K562 (cell line): ENCODE measurements around the gene RNASE13. TPM values are rescaled to one million over a fixed set of nuclear protein-coding genes. Genes with fewer than 3 reads are reported as not detected.
A peak's percentile ranks its signal among the peaks of the same experiment; 100 is the strongest.

Experiments
- EHMT2 ChIP-seq: fragments of 450-650 bp; IDR thresholded peaks from 2 replicates; pipeline ENCODE4 v1.6.1; 2018; ENCODE audit warnings: antibody characterized with exemption
- EP400 ChIP-seq: fragments of 450-650 bp; IDR thresholded peaks from 2 replicates; pipeline ENCODE4 v1.6.1; 2017; ENCODE audit warnings: antibody characterized with exemption, mild to moderate bottlenecking, moderate library complexity
- MAFF ChIP-seq: IDR thresholded peaks from 2 replicates; pipeline ENCODE4 v1.6.1; 2012; ENCODE audit warnings: low read length, improper control_type of control experiment
- MTA3 ChIP-seq: fragments of 450-650 bp; formaldehyde crosslinking; IDR thresholded peaks from 2 replicates; pipeline ENCODE4 v1.6.1; 2017; ENCODE audit warnings: mild to moderate bottlenecking, borderline replicate concordance
- NBN ChIP-seq: fragments of 450-650 bp; IDR thresholded peaks from 2 replicates; pipeline ENCODE4 v1.6.1; 2016; ENCODE audit warnings: low read depth, mild to moderate bottlenecking
- PHF8 ChIP-seq: fragments of 200-600 bp; sonication (generic); IDR thresholded peaks from 2 replicates; pipeline ENCODE4 v1.6.1; 2012; ENCODE audit warnings: mixed run types, mild to moderate bottlenecking, inconsistent platforms, low read length, moderate library complexity, borderline replicate concordance
- RBBP5 ChIP-seq: fragments of 200-600 bp; sonication (generic); IDR thresholded peaks from 2 replicates; pipeline ENCODE4 v1.6.1; 2012; ENCODE audit warnings: borderline replicate concordance, mild to moderate bottlenecking, low read length, control low read depth, inconsistent platforms; ENCODE audit not compliant: insufficient read depth, poor library complexity, severe bottlenecking
- RCOR1 ChIP-seq, 2 experiments: IDR thresholded peaks; 2 replicates each; pipeline ENCODE4 v1.6.1; 2012; ENCODE audit warnings: low read depth in 2 of 2, low read length in 2 of 2, borderline replicate concordance in 1 of 2, improper control_type of control experiment in 1 of 2
- SAFB ChIP-seq: fragments of 200-400 bp; formaldehyde crosslinking; IDR thresholded peaks from 2 replicates; pipeline ENCODE4 v1.6.1; 2017; ENCODE audit warnings: low read depth, low read length, borderline replicate concordance
- SAP30 ChIP-seq: fragments of 200-600 bp; sonication (generic); IDR thresholded peaks from 2 replicates; pipeline ENCODE4 v1.6.1; 2012; ENCODE audit warnings: borderline replicate concordance, low read depth, mild to moderate bottlenecking, moderate library complexity, low read length, control low read depth, inconsistent platforms; ENCODE audit not compliant: insufficient read depth, poor library complexity, severe bottlenecking
- SMAD1 ChIP-seq: fragments of 150-350 bp; IDR thresholded peaks from 2 replicates; pipeline ENCODE4 v1.6.1; 2014; ENCODE audit warnings: low read length, low read depth; ENCODE audit not compliant: partially characterized antibody
- SMAD4 ChIP-seq: fragments of 250-450 bp; sonication (Bioruptor Pico); conservative IDR thresholded peaks from 2 replicates; pipeline ENCODE4 v1.8.0; 2021; ENCODE audit warnings: inconsistent platforms, mild to moderate bottlenecking, moderate library complexity
- SP2 ChIP-seq: IDR thresholded peaks from 2 replicates; pipeline ENCODE4 v1.6.1; 2011; ENCODE audit warnings: mild to moderate bottlenecking, low read depth, low read length, moderate library complexity; ENCODE audit not compliant: poor library complexity, severe bottlenecking; ENCODE audit errors: extremely low read depth
- SPI1 ChIP-seq: IDR thresholded peaks from 2 replicates; pipeline ENCODE4 v1.6.1; 2011; ENCODE audit warnings: low read depth, low read length, control low read depth, borderline replicate concordance
- ZBTB40 ChIP-seq, 2 experiments: fragments of 450-650 bp in 1 of 2; sonication (generic) in 1 of 2; formaldehyde crosslinking in 1 of 2; IDR thresholded peaks; 2 replicates each; pipeline versions ENCODE4 v1.7.1 to v1.9.0; 2016 to 2022; ENCODE audit warnings: inconsistent platforms in 1 of 2, mild to moderate bottlenecking in 1 of 2, missing genetic modification reagents in 1 of 2
- ZKSCAN1 ChIP-seq: fragments of 150-350 bp; IDR thresholded peaks from 2 replicates; pipeline ENCODE4 v1.6.1; 2016; ENCODE audit warnings: low read depth, low read length
- ZNF347 ChIP-seq: fragments of 450-650 bp; formaldehyde crosslinking; IDR thresholded peaks from 2 replicates; pipeline ENCODE4 v1.4.0; 2020; ENCODE audit warnings: low read depth, mild to moderate bottlenecking, moderate library complexity
- ZNF717 ChIP-seq: fragments of 250-450 bp; sonication (Bioruptor Pico); IDR thresholded peaks from 2 replicates; pipeline ENCODE4 v1.5.0; 2021
- ZNF75A ChIP-seq: fragments of 450-650 bp; formaldehyde crosslinking; IDR thresholded peaks from 2 replicates; pipeline ENCODE4 v1.4.0; 2020; ENCODE audit warnings: mild to moderate bottlenecking
- polyA plus RNA-seq, 8 experiments: library from polyadenylated mRNA; depleted of rRNA in 4 of 8; stranded (reverse) in 5 of 8; unstranded in 3 of 8; fragments of >200 nt; fragmentation: Nextera tagmentation in 2 of 8; fragmentation: Illumina TruSeq in 1 of 8; extraction: Ambion mirVana in 2 of 8; extraction: Trizol in 1 of 8; gene quantifications; 2 replicates each; pipeline versions ENCODE4 v1.2.1 to v1.2.3, GENCODE V29; 2011 to 2014; ENCODE audit warnings: inconsistent platforms in 1 of 8, missing spikeins in 1 of 8
- total RNA-seq, 7 experiments: library from RNA; depleted of rRNA in 6 of 7; stranded (reverse); fragments of >200 nt in 6 of 7; fragmentation: Illumina TruSeq in 2 of 7; extraction: Trizol in 2 of 7; gene quantifications; 2 replicates each; pipeline versions ENCODE4 v1.2.1 to v1.2.3, GENCODE V29; 2011 to 2021; ENCODE audit warnings: low replicate concordance in 1 of 7

The RNASE13 gene
- total and polyA plus RNA-seq, 9 of the 15 experiments (the other 6 are each of a cell fraction or from before 2014, with no cell fraction given), result not detected

- TF ChIP-seq ZBTB40 (IDR thresholded peaks at IDR 0.05) (peak; percentile 44; the same call in 1 of the 2 replicates), ZBTB40 (CRISPR knock-in tag; IDR thresholded peaks at IDR 0.05) (no peak), MTA3 (peak; percentile 39; the same call in 1 of the 2 replicates), EP400 (peak; percentile 48; the same call in 1 of the 2 replicates), EHMT2 (no peak), SP2 (no peak), SAFB (peak; percentile 29; the same call in 1 of the 2 replicates), RCOR1 (IDR thresholded peaks at IDR 0.05; ENCODE audit: borderline replicate concordance in 1 of 2, low read depth in 2 of 2, low read length in 2 of 2) (0 out of 4 replicates have a peak, but pooled peaks of 1 of the 2 experiments have one; percentile 14), SMAD4 (CRISPR knock-in tag) (peak; percentile 73), NBN (no peak), PHF8 (peak; percentile 75; the same call in 1 of the 2 replicates), SMAD1 (no peak), ZNF717 (no peak), MAFF (no peak), ZKSCAN1 (no peak), SPI1 (no peak), SAP30 (peak; percentile 38), ZNF347 (no peak), ZNF75A (CRISPR knock-in tag) (no peak), RBBP5 (peak; percentile 25)
These were observed 9.8 kb downstream of the RNASE13 start, which contains the start of gene NDRG2 (continued) for GRCh38 chr14:21024585-21025370.
